GM21367 (cell line): Measurements from ENCODE around the gene RAMP3.
"Not testable (repeated sequence)": the region's sequence is repeated elsewhere in the genome, so short reads cannot be mapped to it uniquely, and the experiment has no call there.

Experiments used
- ATAC-seq: cut with Tn5 transposase; IDR thresholded peaks from one replicate; pipeline ENCODE4 v1.9.1; 2021; ENCODE audit not compliant: unreplicated experiment

RAMP3 gene

GRCh38 chr7:45156516-45157272 is 897 bp upstream of the RAMP3 start:
- ATAC-seq, result no peak

DNA sequence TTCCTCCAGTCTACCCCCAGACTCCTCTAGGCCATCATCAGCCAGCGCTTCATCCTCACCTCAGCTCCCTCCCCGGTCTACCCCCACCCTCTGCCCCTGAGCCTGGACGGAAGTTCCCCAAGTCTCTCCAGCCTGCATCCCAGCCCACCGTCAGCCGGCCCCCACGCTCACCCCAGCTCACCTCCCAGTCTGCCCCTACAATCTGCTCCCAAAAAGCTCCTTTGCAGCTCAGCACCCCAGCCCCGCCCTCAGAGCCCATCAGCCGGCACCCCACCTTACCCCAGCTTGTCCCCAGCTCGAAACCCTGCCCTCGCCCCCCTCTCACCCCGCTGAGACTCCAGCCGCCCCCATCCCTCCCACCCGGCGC is 322 bp upstream of the RAMP3 start:
- ATAC-seq, result no peak

GRCh38 chr7:45158471-45158870 is 880 bp downstream of the RAMP3 start:
- ATAC-seq, result no peak

DNA sequence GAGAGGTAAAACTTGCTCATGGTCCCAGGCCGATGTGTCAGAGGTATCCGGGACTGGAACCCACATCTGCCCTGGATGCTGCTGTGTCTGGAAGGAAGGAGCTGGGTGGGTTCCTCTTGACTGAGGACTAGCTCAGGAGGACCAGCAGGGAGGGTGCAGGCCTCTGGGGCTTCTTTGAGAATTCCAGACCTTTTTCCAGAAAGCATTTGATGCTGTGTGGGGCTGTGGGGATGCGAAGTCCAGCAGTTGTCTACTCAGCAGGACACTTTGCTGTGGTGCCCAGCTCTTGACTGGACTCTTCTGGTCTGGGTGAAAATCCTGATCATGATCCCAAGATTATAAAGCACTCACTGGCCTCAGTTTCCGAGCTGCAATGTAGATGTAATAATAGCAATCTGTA is 1.7 kb downstream of the RAMP3 start:
- ATAC-seq, result no peak

- no peak for ATAC-seq
Observed at GRCh38 chr7:45160417-45160881, 2.9 kb downstream of the RAMP3 start.

DNA sequence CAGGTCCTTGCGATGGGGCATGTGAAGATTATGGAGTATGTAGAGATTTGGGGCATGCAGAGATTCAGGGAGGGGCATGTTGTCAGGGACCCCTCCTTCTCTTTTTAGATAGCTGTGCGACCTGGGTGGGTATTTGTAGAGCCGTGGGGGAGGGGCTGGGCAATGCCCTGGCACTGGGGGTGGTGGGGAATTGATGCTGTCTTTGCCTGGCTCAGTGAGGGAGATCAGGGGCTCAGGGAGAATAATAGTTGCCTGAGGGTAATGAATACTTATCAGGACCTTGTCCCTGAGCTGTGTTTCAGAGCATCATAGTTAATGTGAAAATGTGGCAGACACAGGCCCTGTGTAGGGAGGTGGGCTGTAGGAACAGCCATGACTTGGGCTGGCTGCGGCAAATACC is 3.5 kb downstream of the RAMP3 start:
- ATAC-seq, result no peak

- no peak for ATAC-seq
Observed at GRCh38 chr7:45161842-45162241, 4.3 kb downstream of the RAMP3 start.

DNA sequence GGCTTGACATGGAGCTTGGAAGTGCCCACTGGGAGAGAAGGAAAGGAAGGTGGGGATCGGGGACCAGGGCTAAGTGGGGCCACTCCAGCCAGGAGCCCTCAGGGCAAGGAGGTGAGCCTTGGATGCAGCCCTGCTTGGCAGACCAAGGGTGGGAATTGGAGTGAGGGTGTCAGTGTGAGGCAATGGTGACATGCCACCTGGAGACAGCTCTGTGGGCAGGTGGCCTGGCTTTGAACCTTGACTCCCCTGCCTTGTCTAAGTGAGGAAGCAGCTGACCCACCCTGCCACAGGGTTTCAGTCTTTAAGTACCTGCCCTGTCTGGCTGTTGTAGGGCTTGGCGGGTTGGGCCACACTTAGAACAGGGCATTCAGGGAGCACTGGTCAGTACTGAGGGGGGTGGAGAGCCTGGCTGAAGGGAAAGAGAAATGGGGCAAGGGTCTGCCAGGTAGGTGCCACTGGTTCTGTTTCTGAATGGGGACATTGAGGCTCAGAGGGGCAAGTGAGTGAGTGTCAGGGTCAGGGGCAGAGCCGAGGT is 4.8 kb downstream of the RAMP3 start:
- no peak for ATAC-seq

DNA sequence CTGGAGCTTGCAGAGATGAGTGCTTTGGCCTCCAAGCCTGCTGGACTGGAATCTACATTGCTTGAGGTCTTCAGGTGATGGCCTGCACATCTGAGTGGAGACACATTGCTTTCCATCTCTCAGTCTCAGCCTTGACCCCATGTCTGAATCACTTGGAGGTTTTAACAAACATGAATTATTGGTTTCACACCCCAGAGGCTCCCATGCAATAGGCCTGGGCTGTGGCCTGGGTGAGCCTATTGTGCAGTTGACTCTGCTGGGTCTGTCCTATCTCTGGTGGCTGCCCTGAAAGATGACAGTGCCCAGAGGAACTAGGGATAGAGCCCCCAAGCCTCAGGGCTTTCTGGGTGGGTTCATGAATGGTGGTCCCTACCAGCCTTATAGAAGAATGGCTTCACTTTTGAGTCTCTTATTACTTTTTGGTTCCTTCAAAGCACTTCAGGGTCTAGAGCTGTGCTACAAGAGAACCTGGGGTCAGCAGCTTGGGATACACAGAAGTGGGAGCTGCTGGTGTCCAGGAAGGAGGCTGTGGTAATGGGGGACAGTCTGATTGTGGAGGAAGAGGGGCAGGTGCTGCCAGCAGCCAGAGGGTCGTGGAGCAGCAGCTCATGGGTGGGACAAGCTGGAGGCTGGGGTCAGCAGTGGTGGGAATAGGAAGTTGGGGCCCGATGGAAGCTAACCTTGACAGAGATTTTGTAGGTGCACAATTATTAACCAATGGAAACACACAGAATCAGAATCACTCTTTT is 5.5 kb downstream of the RAMP3 start:
- no peak for ATAC-seq

DNA sequence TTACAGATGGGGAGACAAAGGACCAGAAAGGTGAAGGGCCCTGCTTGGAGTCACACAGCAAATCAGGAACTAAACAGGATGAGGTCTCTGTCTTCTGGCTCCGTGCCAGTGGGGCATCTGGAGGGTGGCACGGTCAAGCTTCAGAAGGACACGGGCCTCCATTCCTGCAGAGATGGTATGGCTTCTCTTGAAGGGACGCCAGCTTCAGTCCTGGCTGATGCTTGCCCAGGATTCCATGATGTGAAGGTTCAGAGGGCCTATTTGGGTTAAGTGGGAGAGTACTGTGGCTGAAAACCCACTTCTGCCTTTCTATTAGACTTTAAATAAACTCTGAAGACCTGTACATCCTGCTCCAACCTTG is 6.1 kb downstream of the RAMP3 start:
- ATAC-seq, result no peak

DNA sequence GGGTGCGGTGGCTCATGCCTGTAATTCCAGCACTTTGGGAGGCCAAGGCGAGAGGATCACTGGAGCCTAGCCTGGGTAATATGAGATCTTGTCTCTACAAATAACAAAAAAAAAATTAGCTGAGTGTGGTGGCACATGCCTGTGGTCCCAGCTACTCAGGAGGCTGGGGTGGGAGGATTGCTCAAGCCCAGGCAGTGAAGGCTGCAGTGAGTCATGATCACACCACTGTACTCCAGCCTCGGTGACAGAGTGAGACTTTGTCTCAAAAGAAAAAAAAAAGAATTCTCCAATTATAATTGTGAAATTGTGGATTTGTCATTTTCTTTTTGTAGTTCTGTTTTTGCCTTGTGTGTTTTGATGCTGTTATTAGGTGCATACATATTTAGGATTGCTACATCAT is 6.7 kb downstream of the RAMP3 start:
- ATAC-seq, result not testable (repeated sequence)

- no peak for ATAC-seq
Observed at GRCh38 chr7:45165857-45166256, 8.3 kb downstream of the RAMP3 start.

DNA sequence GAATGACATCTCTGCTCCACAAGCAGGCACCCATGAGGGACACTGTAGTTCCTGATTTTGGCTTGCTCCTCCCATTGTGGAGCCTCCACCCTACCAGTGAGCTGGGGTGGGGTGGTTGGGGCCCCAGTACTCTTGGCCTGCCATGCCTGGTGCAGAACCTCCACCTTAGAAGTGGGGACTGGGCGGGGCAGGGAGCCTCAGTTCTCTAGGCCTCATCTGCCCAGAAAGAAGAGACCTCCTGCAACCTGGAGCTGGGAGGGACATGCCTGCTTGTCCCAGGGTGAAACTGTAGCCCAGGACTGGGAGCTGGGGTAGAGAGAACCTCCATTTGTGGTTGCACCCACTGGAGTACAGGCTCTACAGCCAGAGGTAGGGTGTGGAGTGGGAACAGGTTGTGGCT is 14.4 kb downstream of the RAMP3 start:
- ATAC-seq, result no peak

DNA sequence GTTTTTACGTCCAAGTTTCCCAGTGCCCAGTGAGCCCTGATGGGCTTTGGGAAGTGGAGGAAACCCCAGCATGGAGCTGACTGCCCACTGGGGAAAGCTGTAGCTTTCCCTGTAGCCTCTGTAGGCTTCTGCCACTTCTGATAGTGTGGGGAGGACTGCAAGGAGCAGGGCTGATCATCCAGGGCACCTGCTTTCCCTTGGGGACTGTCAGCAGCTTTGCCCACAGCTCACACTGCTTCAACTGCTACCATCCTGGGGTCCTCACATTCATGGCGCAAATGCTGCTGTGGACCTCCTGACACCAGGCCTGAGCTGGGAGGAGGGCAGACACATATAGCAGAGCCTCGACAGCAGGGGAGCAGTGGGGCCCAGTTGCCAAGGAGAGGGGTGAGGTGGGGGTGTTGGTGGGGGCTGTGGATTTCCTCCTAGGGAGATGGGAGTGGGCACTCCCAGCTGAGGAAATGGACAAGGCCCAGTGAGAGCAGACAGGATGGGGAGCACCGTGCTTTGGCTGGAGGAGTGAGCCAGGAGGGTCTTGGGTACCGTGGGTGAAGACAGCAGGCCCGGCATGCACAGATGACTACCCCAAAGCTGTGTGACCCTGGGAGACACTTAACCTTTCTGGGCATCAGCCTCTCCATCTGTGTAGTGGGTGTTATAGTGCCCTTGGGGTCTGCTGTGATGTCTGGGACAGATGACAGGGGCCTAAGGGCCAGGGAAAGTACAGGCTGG is 16.2 kb downstream of the RAMP3 start:
- no peak for ATAC-seq

DNA sequence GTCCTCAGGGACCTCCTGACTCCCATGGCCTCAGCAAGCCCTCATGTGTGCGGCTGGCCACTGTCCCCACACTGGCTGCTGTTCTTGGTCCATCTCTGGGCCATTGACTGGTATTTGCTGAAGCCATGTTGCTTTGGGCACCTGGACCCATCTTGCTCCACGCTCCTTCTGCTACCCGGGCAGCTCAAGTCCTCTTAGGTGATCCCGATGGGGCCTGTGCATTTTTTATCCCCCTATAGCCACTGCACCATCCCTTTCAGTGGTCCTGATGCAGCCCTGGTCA is 16.7 kb downstream of the RAMP3 start:
- ATAC-seq, result no peak

GRCh38 chr7:45174966-45175765 is 17.6 kb downstream of the RAMP3 start:
- ATAC-seq, result no peak

GRCh38 chr7:45176091-45176490 is 18.5 kb downstream of the RAMP3 start:
- ATAC-seq, result no peak

GRCh38 chr7:45176886-45177731 is 19.5 kb downstream of the RAMP3 start:
- no peak for ATAC-seq

DNA sequence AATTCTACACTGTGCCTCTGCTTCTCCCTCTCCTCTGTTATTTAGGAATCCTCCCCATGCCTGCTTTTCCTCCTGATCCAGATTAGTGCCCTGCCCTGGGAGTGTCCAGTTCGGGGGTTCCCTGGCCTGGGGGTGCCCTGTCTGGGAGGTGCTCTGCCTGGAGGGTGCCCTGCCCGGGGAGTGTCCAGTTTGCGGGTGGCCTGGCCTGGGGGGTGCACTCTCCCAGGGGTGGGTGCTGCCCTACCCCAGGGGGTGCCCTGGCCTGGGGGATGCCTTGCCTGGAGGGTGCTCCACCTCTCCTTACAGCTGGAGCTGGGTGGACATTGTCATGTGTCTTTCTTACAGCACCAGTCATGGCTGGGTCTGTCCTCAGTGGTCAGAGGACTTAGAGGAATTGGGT is 20.2 kb downstream of the RAMP3 start:
- no peak for ATAC-seq
